Activated CD8-positive, alpha-beta memory T cell treated with anti-CD3 and anti-CD28 coated beads for 24 hours (primary cell): ENCODE measurements around the gene SURF1.
"Not testable (repeated sequence)": the region's sequence is repeated elsewhere in the genome, so short reads cannot be mapped to it uniquely, and the experiment has no call there.

Source experiments
- DNase-seq: peaks from one replicate; pipeline ENCODE4 v3.0.0-alpha.2; 2020

Gene SURF1

DNA sequence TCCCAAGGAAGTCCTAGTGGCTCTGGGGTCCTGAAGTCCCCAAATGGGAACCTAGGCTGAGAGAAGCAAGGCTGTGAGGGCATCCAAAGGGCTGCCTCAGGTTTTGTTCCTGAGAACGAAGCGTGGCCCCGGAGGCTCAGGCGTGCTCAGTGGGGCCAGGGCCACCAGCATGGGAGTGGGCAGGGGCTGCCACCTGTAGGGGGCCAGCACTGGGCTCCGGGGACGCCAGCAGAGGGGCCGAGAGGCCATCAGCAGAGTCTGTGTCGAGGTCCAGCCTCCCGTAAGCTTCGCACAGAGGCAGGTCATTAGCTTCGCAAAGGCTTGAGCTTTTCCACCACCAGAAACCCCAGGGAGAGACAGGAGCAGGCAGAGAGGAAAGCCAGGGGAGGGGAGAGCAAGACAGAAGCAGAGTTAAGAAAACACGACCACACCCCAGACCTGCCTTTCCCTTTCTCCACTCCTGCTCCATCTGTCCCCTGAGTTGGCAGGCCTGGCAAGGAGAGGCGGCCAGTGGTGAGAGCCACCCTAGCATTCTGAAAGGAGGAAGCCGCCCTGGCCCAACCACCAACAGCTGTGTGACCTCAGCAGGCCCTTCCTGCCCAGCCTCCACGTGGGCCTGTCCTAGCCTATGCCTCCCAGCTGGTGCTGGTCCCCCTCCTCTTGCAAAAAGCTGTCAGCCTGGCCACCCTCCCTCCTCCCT is 14.8 kb downstream of the SURF1 start:
- DNase-seq: no peak

DNA sequence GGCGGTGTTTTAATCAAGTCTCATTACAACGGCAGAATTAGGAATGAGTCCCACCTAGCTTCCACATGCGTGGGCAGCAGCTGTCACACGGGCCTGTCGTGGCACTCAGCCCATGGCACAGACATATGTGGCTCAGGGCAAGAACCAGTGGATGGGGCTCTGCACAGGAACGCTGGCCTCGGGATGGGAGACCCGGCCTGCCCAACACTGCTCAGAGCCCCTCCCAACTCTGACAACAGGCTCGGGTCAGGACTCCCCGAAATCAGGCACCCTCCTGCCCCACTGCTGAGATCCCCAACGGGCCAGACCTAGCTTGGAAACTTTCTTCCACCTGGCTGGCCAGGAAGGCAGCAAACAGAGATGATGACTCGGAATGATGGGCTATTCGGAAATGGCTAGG is 15.4 kb downstream of the SURF1 start:
- DNase-seq: no peak

DNA sequence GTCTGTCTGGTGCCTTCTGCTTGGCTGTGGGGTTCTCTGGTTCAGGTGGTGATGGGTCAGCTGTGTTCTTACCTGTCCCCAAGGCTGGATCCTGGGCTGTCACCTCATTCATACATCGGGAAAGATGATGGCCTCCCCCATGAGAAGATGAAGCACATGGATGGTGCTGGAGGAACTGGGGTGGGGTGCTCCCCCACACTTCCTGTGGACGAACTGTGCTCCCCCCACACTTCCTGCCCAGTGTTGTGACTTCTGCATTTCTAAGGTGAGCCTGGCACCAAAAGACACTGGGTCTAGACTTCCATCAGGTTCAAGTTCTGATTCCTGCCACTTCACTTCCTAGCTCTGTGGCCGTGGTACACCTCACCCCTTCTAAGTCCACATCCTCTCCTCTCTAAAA is 16.0 kb downstream of the SURF1 start:
- no peak for DNase-seq

DNA sequence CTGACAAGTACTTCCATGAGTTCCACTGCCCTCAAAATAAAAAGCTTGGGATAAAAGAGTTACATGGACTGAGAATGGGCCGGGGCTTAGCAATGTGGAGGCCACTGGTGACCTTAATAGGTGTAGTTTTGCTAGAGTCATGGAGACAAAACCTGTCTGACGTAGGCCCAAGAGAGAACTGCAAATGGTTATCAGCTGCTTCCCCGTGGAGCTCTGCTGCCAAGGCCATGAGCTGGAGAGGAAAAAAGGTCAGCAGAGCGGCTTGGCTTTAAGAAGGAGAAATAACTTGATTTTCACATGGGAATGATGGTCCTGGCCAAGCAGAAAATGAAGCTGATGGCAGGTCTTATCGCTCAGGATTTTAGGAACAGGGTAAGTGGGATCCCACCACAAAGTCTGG is 16.6 kb downstream of the SURF1 start:
- DNase-seq: no peak

DNA sequence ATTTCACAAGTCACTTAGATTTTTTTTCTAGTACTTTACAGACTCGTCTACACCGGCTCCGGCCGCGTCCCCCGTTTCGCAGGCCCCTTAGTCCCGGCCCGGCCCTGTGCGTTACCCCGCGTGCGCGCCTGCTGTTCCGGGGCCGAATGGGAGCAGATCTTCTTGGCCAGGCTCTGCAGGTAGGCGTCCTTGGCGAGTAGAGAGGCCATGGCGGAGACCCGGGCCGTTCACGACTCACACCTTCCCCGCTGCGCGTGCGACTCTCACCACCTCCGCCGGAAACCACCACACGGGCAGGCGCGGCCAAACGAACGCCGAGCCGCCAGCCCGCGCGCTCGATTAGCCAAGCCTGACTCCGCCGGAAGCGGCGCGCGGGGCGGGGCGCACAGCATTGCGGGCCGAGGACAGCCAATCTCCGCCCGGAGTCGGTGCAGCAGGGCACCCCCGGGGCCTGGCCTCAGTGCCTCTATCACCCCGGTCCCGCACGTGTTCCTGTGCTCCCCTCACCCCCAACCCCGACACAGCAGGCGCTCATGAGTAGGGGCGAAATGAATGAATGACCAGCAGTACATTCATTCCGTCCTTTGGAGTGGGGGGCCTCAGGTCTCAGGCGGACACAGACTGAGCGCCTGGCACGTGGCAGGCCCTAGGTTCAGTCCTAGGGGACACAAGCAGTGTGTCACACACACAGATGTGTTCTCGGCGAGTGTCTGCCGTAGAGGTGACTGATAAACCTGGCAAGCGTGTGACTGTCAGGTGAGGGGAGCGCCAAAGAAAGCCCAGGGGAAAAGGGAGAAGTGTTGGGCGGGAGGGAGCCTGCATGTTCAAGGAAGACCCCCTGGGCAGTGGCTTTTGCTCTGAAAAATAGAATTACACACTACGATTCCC is 20.1 kb downstream of the SURF1 start, which contains the start of gene SURF6:
Gene SURF6, minus strand, starts transcription at position 265 of the 888 bp plus-strand sequence. Its CDS starts 56 bp downstream, at position 209.
- DNase-seq: peak; percentile 97

DNA sequence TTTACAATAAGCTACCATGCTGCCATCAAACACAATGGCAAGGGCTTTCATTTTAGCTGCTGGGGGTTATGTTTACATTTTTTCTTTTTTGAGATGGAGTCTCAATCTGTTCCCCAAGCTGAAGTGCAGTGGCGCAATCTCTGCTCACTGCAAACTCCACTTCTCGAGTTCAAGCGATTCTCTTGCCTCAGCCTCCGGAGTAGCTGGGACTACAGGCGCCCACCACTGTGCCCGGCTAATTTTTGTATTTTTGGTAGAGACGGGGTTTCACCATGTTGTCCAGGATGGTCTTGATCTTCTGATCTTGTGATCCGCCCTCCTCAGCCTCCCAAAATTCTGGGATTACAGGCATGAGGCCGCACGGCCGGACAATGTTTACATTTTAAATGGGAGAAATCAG is 21.4 kb downstream of the SURF1 start:
- not testable (repeated sequence) for DNase-seq

DNA sequence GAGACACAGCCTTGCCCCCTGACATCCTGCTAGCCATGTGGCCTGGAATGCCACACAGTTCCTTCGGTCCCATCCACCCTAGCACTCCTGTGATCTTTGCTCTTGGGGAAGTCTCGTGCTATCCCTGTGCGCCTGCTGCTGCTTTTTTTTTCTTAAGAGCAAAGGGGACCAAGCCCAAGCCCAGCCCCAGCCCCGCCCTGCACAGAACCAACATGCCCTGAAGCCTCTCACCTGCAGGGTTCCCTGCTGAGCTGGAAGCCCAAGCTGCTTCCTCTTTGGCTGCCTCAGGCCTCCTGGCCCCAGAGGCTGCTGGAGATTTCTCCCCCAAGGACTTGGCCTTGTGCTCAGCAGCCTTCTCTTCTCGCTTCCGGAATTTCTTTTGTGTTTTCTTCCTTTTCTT is 22.1 kb downstream of the SURF1 start:
- DNase-seq: no peak

DNA sequence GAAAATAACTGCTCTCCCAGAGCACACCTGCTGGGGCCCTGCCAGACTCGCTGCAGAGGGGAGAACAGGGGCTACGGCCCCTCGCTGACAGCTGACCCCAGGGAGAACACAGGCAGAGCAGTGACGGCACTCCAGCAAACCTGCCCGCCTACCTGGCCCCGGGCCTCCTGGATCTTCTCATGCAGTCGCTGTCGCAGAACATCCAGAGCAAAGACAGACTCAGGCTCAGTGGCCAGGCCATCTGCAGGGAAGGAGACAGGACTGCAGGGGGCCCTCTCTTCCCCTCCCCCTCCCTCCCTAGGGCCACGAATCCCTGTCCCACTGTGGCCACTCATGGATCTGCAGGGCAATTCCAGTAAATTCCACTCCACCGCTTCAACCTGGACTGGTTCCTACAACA is 22.7 kb downstream of the SURF1 start:
- DNase-seq: no peak

DNA sequence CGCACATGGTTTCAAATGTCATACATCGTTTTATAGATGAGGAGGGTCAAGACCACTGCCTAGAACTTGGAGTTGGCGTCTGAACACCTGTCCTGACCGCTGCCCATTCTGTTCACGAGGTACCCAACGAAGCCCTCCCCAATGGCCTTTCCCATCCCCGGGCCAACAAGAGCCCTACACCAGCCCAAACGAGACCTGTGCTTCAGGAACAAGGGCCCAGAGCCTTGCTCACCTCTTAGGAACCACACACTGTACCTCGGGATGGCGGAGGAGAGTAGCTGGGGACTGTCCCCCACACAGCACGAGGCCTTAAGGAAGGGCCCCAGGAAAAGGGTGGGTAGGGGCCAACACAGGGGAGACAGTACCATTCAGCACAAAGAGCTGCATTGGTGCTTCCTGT is 23.3 kb downstream of the SURF1 start:
- no peak for DNase-seq

DNA sequence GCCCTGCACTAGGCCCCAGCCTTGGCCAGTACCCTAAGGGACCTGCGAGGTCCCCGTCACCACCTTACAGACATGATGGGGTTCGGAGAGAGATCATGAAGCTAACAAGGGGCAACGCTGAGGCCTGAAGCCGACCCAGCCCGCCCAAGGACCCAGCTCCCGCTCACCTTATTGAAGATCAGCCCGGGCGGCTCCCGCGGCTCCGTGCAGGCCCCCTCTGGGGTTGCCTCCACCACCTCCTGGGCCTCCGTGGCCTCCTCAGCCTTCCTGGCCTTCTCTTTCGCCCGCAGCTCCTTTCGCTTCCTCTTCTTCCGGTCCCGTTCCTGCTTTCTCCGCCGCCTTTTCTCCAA is 23.9 kb downstream of the SURF1 start:
- peak; percentile 45 for DNase-seq

DNA sequence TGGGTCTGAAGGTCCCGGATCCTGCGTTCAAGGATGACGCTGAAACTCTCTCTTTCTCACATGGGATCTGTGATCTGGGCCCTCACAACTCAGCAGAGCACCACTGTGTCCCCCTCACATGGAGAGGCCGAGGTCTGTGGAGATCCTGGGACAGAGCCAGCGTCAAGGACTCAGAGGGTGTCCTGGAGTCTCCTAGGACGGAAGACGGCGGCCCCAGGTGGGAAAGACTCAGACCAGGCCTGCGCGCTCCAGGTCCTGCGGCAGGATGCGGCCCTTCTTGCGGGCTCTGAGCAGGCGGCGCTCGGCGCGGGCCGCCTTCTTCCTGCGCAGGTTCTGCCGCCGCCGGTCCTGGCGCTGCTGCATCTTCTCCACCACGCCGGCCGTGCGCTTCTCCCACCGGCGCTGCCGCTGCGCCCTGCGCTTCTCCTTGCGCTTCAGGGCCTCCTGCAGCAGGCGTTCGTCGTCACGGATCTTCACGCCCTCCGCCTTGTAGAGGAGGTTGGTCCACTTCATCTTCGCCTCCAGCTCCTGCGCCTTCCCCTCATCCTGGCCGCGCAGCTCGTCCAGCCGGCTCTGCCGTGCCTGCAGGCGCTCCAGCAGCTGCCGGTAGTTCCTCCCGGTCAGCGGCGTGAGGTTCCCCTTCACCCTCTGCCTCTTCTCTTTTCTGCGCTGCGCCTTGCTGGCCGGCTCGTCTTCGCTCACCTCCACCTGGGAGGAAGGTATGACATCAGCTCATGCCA is 24.5 kb downstream of the SURF1 start:
- peak; percentile 41 for DNase-seq

DNA sequence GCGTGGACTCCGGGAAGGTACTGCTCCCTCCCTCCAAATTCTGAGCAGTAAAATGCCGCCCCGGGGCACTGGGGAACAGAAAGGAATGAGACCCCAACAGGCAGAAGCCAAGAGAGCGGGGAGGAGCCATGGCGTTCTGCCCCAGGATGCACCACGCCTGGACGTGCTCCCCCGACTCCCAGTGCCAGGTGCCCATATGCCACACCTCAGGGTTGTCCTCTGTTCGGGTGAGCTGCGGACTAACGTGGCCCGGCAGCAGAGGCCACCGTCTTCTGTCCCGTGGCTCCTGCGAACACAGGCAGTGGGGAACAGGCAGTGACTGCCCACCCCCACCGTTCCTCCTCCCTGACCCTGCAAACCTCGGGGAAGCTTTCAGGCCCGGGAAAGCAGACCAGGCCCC is 25.1 kb downstream of the SURF1 start:
- peak; percentile 56 for DNase-seq

DNA sequence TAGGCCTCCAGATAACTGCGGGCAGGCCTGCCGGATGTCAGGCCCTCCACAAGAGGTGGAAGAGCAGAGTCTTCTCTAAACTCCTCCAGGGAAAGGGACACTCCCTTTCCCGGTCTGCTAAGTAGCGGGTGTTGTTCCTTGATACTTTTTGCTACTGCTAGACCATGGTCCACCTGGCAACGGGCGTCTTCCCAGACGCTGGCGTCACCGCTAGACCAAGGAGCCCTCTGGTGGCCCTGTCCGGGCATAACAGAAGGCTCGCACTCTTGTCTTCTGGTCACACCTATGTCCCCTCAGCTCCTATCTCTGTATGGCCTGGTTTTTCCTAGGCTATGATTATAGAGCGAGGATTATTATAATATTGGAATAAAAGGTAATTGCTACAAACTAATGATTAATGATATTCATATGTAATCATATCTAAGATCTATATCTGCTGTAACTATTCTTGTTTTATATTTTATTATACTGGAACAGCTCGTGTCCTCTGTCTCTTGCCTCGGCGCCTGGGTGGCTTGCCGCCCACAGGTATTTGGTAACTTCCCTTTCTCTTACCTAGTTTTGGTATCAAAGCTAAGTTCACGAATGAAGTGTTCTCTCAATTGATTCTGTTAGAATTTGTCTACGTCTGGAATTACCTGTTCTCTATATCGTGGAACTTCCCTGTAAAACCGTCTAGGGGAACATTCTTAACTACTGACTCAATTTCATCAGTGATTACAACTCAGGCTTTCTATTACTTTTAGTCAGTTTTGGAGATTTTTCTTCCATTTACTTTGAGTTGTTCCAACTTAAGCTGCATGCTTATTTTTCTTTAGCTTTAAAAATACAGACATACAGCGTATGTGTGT is 26.8 kb downstream of the SURF1 start:
- DNase-seq: peak; percentile 59

DNA sequence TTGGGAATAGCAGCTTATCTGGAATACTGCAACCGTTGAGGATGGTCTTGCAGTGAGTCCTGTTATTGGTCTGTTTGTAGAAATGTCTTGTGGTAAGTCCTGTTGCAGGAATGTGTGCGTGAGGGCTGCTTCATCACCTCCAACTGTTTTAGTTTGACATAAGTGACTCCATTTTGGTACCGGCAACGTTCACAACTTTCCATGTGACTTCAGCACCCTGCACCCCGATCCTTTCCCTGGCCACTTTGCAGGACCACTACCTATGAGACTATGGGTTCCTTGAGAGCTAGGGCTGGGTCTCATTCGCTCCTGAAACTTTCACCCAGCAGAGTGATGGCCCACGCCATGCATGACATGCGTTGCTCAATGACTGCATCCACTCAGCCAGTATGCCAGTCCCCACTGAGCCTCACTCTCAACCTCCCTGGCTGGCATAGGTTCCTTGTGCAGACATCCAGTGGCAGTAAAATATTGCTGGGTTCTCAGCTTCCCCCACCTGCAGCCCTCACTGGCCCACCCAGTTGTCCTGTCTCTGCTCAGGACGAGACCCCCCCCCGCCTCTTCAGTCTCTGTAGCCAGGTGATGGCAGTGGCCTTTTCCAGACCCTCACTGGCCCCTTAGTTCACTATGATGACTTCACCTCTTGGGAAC is 28.3 kb downstream of the SURF1 start:
- DNase-seq: peak; percentile 54

DNA sequence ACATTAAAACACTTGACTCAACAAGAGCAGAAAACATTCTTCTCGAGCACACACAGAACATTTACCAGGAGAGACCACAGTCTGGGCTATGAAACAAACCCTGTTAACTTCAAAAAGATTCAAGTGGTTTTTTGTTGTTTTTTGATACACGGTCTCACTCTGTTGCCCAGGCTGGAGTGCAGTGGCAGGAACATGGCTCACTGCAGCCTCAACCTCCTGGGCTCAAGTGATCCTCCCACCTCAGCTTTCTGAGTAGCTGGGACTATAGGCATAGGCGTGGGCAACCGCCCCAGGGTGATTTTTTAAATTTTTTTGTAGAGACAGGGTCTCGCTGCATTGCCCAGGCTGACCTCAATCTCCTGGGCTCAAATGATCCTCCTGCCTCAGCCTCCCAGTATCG is 29.3 kb downstream of the SURF1 start:
- not testable (repeated sequence) for DNase-seq

DNA sequence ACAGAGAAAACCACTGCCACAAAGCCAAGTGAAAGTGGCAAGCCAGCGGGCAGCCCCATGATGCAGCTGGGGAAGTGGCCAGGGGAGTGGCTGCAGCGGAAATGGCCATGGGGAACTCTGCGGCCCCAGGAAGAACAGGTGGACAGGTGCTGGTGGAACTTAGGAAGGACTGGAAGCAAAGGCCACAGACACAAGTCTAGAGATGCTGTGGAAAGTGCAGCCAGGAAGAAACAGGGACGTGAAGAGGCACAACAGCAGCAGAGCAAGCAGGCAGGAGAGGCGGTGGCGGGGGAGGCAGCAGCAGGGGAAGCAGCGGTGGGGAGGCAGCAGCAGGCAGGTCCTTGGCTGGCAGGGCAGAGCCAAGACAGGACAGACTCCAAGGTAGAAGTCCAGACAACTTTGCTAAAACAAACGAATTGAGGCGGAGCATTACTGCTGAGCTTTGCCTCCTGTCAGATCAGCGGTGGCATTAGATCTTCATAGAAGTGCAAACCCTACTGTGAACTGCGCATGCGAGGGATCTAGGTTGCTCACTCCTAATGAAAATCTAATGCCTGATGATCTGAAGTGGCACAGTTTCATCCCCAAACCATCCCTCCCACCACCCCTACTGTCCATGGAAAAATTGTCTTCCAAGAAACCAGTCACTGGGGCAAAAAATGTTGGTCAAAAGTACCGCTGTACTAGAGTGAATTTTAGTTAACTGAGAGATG is 32.1 kb downstream of the SURF1 start:
- no peak for DNase-seq

DNA sequence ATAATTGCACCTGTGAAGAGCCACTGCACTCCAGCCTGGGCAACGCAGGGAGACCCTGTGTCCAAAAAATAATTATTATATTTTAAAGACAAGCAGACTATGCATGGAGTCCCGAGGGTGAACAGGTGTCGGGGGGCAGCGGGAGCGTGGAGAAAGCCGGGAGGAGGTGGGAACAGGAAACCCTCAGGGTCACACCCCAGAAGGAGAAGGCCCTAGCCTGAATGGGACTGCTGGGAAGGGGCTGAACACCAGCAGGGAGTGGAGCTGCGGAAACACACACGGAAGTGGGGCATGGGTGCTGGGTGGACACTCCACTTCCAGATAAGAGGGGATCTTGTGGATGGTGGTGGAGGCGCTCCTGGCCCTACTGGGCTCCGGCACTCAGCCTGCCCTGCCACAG is 33.1 kb downstream of the SURF1 start:
- no peak for DNase-seq

DNA sequence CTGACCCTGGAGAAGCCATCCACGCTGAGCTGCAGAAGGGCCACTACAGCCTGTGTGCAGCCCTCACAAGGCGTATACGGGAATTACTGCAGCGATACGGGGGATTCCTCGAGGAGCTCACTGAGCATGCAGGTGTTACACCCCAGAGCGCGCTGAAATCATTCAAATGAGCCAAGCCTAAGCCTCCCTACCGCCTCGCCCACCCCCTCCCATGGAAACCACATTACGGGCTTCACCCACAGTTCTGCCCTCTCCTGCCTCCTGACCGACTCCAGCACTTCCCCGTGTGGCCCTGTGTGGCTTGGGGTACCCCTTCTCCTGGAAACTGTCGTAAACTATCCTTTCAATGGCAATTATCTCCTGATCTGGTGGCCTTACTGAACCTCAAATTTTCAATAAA is 33.6 kb downstream of the SURF1 start:
- no peak for DNase-seq

DNA sequence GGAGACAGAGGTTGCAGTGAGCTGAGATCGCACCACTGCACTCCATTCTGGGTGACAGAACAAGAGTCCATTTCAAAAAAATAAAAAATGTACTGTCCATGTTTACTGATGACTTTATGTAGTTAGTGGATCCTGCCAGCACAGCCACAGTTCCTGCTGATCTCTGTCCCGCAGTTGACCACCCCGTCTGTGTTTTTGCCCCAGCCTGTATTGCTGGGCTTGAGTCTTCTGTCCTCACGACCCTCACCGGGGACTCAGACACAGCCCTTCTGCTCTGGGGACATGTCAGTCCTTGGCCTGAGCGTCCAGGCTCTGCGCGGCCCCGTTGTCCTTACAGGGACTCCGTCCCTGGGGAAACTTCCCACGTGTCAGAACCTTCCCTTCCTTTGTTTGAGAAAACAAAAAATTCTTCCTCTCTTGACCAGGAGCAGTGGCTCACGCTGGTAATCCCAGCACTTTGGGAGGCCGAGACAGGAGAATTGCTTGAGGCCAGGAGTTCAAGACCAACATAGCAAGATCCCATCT is 34.8 kb downstream of the SURF1 start:
- no peak for DNase-seq

DNA sequence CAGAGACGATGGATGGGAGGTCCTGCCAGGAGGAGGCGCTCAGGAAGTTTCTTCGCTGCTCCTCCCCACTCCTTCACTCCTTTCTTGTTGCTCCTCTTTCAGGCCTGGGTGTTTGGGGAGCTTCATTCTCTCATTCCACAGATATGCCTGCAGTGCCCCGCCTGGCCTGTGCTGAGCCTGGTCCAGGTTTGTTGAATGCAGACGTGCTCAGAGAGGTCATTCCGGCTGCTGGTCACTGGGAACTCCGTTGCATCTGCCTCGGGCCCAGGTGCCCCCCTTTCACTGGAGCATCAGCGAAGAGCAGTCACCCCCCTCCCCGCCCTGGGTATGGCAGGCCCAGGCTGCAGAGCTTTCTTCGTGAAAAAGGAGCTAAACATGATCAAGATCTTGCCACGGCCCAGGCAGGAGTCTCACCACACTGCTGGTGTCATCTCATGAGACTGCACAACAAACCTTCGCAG is 35.8 kb downstream of the SURF1 start:
- no peak for DNase-seq

DNA sequence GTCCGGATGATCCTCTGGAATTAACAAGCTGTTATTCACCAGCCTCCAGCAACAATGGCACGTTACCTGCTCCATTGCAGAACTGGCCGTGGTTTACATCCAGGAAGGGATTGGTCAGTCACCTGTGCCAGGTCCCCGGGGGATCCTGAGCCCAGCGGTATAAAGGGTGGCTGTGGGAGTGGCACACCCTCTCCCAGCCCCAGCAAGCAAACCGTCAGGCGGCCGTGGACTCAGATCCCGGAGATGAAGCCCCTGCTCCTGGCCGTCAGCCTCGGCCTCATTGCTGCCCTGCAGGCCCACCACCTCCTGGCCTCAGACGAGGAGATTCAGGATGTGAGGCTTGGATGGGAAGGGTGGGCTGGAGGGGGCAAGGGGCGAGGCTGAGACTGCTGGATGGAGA is 38.7 kb downstream of the SURF1 start:
- DNase-seq: not testable (repeated sequence)
